Measurements from ENCODE around the gene RASGRP3.

Gene RASGRP3

GRCh38 chr2:33588232-33588631 lies 111.8 kb downstream of the RASGRP3 start:
- DNase-seq = no peak

DNA sequence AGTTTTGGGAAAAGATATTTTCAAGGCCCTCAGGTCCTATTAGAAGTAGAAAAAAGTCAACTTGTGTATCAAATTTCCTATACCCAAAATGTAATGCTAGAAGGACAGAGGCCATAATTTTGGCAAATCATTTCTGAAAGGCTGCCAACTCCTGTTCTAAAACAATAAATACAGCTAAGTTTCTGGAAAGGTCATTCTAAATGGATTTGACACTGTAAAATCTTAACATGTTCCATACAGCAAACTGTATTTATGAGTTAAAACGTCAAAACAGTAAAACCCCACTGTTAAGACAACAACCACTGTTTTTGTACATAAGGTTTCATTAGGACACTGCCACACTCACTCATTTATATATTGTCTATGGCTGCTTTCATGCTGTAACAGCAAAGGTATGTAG lies 113.0 kb downstream of the RASGRP3 start:
- DNase-seq = no peak

GRCh38 chr2:33595385-33595784 lies 118.9 kb downstream of the RASGRP3 start:
- DNase-seq = no peak

DNA sequence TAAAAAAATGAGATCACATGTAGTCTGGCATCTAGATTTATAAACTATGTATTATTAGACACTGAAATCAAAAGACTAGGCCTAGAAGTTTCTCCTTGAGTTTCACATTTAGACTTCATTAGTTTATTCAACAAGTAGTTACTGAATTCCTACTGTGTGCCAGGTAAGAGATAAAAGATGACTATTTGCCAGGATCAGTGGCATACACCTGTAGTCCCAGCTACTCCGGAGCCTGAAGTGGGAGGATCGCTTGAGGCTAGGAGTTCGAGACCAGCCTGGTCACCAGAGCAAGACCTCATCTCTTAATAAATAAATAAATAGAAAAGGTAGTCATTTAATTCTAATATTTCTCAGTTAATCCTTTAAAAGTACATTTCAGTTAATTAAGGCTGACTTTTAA lies 120.6 kb downstream of the RASGRP3 start:
- no peak for DNase-seq

DNA sequence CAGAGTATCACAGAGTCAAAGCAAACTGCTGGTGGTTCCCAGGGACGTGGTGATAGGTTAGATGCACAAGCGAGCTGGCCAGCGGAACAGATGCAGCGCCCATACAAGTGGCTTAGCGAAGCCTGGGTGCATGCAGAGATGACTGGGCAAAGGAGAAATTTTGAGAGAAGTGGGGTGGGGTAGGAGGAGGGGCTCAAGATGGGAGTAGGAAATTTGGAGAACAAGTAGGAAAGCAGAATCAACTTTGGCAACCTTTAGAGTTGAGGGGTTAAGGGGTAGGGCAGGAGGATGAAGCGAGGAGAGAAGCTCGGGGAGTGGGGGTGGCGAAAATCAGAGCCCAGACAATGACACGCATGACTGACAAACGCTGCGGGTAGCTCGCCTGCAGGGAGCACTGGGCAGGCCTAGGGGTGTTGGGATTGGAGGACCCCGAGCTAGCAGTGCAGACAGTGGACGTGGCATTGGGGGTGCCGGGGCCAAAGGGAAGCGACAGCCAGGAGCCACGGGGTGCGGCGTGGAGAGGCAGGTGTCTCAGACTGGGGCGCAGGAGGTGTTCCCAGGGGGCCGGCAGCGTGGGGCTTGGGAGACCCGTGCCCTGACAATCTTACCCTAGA lies 122.2 kb downstream of the RASGRP3 start:
- peak in 3 of 4 experiments; percentile 4 to 46 (median 42) for DNase-seq

GRCh38 chr2:33599175-33599942 lies 122.9 kb downstream of the RASGRP3 start, which contains the start of gene FAM98A:
Gene FAM98A, minus strand, starts transcription at chr2:33599299. Its CDS starts 78 bp downstream, at chr2:33599221.
- peak; percentile 95 to 99 (median 95) for DNase-seq

DNA sequence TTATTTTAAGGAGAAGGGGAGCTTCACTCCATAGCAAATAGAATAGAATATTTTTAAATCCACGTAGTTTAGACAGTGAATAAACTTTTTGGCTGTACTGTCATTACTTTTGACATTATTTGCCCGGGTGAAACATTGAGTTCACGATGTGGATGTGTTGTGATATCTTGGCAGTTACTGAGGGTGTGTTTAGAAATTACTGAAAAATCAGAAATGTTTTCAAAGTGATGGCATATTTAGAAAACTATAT lies 123.4 kb downstream of the RASGRP3 start:
- DNase-seq = no peak

- DNase-seq = no peak
Measured at GRCh38 chr2:33602201-33602830, 125.9 kb downstream of the RASGRP3 start.

DNA sequence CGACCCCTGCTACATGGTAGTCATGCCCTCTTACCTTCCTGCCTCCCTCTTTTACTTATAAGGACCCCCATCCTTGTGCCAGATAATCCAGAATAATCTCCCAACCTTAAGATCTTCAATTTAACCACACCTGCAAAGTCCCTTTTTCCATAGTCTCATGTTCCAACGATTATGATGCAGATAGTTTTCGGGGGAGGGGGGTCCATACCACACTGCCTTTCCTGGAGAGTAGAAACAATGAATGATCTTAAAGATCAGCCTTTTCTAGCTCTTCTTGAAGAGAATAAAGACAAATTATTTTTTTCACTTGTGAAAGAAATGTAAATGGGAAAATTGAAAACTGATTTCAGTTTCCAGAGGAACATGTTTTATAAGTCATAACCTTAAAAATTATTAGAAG lies 127.0 kb downstream of the RASGRP3 start:
- DNase-seq = no peak

DNA sequence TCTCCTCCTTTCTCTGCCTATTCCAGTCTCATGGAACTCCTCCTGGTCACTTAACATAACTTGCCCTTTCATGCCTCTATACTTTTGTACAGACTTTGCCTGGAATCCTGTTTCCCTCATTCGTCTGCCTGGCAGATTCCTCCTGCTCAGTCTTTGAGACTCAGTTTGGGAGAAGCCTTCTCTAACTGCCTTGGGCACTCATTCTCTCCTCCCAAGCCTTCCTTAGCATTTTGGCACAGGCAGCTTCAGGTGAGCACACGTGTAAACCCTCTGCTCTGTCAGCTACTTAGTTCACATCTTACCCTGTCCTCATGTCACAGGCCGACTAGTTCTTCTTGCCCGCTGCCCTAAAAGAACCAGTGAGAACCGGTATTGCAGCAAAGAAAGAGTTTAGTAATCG lies 128.6 kb downstream of the RASGRP3 start:
- no peak for DNase-seq

DNA sequence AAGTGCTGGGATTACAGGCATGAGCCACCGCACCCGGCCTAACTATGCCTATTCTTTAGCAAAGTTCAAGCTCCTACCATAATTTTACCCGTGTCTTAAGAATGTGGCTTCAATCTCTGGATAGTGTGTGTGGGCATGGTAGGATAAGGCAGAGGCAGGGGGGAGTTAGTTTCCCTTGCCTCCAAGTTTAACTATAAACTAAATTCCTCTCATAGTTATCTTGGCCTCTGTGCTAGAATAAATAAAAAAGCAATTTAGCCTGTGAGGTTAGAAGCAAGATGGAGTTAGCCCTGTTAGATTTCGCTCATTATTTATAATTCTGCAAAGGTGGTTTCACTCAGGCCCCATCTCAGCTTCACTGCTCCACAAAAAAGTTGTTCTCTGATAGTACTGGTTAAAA lies 129.7 kb downstream of the RASGRP3 start:
- DNase-seq = no peak

- no peak for DNase-seq
Measured at GRCh38 chr2:33606622-33607021, 130.2 kb downstream of the RASGRP3 start.

DNA sequence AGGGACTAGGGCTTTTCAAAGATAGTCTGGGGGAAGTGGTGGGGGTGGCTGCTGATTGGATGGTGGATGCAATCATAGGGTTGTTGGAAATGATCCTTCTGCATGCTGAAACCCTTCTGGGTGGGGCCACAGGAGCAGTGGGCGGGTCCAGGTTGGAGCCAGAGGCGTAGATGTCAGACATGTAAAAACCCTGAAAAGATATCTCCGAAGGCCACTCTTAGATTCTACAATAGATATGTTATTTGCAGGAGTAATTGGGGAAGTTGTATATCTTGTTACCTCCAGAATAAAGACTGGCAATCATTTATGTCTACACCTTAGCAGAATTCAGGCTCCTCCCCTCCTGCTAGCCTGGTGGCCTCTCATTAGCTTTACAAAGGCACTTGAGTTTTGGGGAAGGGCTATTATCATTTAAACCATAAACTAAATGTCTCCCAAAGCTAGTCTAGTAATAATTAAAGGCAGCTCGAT lies 130.8 kb downstream of the RASGRP3 start:
- no peak for DNase-seq

DNA sequence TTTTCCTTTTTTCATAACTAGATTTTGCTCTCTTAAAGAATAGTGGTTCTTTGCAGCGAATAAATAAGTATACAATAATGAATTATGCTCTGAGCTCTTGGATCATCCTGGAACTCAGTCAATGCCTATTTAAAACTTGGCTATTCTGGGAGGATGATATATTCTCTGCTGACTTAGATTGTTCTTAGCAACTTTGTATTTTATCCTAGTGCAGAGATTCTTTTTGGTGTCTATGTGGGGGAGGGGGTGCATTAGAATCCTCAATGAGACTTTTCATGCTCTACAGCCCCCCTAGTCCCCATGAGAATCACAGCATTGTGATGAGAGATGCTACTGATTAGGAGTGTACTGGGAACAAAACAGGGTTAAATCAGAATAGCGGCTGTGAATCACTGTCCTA lies 131.5 kb downstream of the RASGRP3 start:
- no peak for DNase-seq

DNA sequence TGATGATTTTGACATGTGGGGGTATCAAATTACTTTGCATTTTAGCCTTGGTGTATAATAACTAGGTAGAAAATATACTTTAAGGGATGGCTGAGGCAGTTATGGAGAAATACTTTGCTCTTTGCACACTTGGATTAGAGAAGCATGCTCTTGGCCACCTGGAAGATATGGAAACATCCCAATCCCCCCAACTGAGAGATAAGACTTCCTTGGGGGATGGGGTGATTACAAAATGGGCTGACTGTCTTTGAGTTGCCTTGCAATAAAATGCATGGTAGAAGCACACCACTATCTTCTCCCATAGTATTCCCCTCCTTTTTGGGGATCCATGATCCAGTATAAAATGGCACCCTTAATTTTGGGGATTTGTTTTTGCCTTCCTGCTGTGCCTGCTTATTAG lies 137.7 kb downstream of the RASGRP3 start:
- DNase-seq = no peak
